Activated naive CD4-positive, alpha-beta T cell treated with anti-CD3 and anti-CD28 coated beads, Interleukin-2, amount 50 U/mL, for 16 hours (primary cell): ENCODE data around the gene MAN1C1.
"Not testable (repeated sequence)": the region's sequence is repeated elsewhere in the genome, so short reads cannot be mapped to it uniquely, and the experiment has no call there.

Experiments
- DNase-seq: peaks from one replicate; pipeline ENCODE4 v3.0.0-alpha.2; 2020

The MAN1C1 gene

GRCh38 chr1:25723250-25723880, 106.8 kb downstream of the MAN1C1 start:
- no peak for DNase-seq

GRCh38 chr1:25724201-25724600, 107.6 kb downstream of the MAN1C1 start:
- DNase-seq = no peak

GRCh38 chr1:25724966-25725365, 108.4 kb downstream of the MAN1C1 start:
- no peak for DNase-seq

- no peak for DNase-seq
Observed at GRCh38 chr1:25725482-25725881, 108.9 kb downstream of the MAN1C1 start.

GRCh38 chr1:25727088-25727487, 110.5 kb downstream of the MAN1C1 start:
- DNase-seq = no peak

GRCh38 chr1:25727635-25728286, 111.2 kb downstream of the MAN1C1 start:
- DNase-seq = no peak

- DNase-seq = no peak
Observed at GRCh38 chr1:25728301-25728935, 111.8 kb downstream of the MAN1C1 start.

GRCh38 chr1:25729045-25729444, 112.5 kb downstream of the MAN1C1 start:
- no peak for DNase-seq

- DNase-seq = no peak
Observed at GRCh38 chr1:25729790-25730644, 113.4 kb downstream of the MAN1C1 start.

- DNase-seq = no peak
Observed at GRCh38 chr1:25731148-25731547, 114.6 kb downstream of the MAN1C1 start.

GRCh38 chr1:25731626-25732370, 115.2 kb downstream of the MAN1C1 start:
- DNase-seq = no peak

GRCh38 chr1:25732821-25733220, 116.2 kb downstream of the MAN1C1 start:
- no peak for DNase-seq

- no peak for DNase-seq
Observed at GRCh38 chr1:25733271-25733670, 116.7 kb downstream of the MAN1C1 start.

GRCh38 chr1:25734991-25735390, 118.4 kb downstream of the MAN1C1 start:
- not testable (repeated sequence) for DNase-seq

GRCh38 chr1:25735956-25736529, 119.5 kb downstream of the MAN1C1 start:
- DNase-seq = no peak

GRCh38 chr1:25737130-25737529, 120.5 kb downstream of the MAN1C1 start:
- DNase-seq = no peak

- DNase-seq = no peak
Observed at GRCh38 chr1:25738499-25738898, 121.9 kb downstream of the MAN1C1 start.

GRCh38 chr1:25739341-25739740, 122.8 kb downstream of the MAN1C1 start:
- no peak for DNase-seq

GRCh38 chr1:25740071-25740470, 123.5 kb downstream of the MAN1C1 start:
- no peak for DNase-seq

GRCh38 chr1:25742316-25742715, 125.7 kb downstream of the MAN1C1 start:
- DNase-seq = no peak

- no peak for DNase-seq
Observed at GRCh38 chr1:25743164-25744139, 126.9 kb downstream of the MAN1C1 start.
